SK-N-SH (cell line): Measurements from ENCODE around the gene NTM. TPM values are rescaled to one million over a fixed set of nuclear protein-coding genes. Genes with fewer than 3 reads are reported as not detected.
A peak's percentile ranks its signal among the peaks of the same experiment; 100 is the strongest.

ENCODE experiments used
- CTCF ChIA-PET: fragments of 300-600, 350-600 bp; formaldehyde crosslinking; extraction: SDS; loops from one replicate; lab custom pipeline; 2021; lab: Yijun Ruan, JAX
- POLR2A ChIA-PET: fragments of 350-600 bp; sonication (Branson Sonifier 250); formaldehyde crosslinking; extraction: SDS; loops from one replicate; lab custom pipeline; 2020; ENCODE audit warnings: antibody characterized with exemption, inconsistent platforms; lab: Yijun Ruan, JAX
- DNase-seq: peaks from one replicate; pipeline ENCODE4 v3.0.0; 2012
- H2AFZ ChIP-seq: fragments of 200-600 bp; sonication (generic); 2 replicates; pipeline ENCODE4 v1.8.1; 2016; ENCODE audit warnings: antibody characterized with exemption, mild to moderate bottlenecking, low read depth
- H3F3A ChIP-seq: fragments of 200-600 bp; sonication (generic); replicated peaks from 2 replicates; pipeline ENCODE3; 2016; ENCODE audit warnings: antibody characterized with exemption, mild to moderate bottlenecking; ENCODE audit not compliant: insufficient read depth
- H3K27ac ChIP-seq, 2 experiments: fragments of 200-500 bp in 1 of 2; fragments of 200-600 bp in 1 of 2; sonication (Bioruptor generic) in 1 of 2; sonication (generic), shearing (Covaris generic) in 1 of 2; 2 replicates each; pipeline versions ENCODE4 v1.5.1 to v1.6.1; 2014 to 2016; ENCODE audit warnings: low read depth in 2 of 2, inconsistent platforms in 1 of 2, low read length in 1 of 2, mild to moderate bottlenecking in 1 of 2, mixed read lengths in 1 of 2
- H3K27me3 ChIP-seq: fragments of 200-600 bp; sonication (generic), shearing (Covaris generic); 2 replicates; pipeline ENCODE4 v1.6.1; 2016; ENCODE audit warnings: mixed run types; ENCODE audit not compliant: insufficient read depth
- H3K36me3 ChIP-seq, 2 experiments: fragments of 200-500 bp in 1 of 2; fragments of 200-600 bp in 1 of 2; sonication (Bioruptor generic) in 1 of 2; sonication (generic) in 1 of 2; replicated peaks in 1 of 2; 2 replicates each; pipeline versions ENCODE3 to v1.5.1; 2014 to 2016; ENCODE audit warnings: low read length in 1 of 2, mild to moderate bottlenecking in 1 of 2; ENCODE audit not compliant: insufficient read depth in 2 of 2, control insufficient read depth in 1 of 2
- H3K4me1 ChIP-seq, 2 experiments: fragments of 200-500 bp in 1 of 2; fragments of 200-600 bp in 1 of 2; sonication (Bioruptor generic) in 1 of 2; sonication (generic), shearing (Covaris generic) in 1 of 2; 2 replicates each; pipeline versions ENCODE4 v1.5.1 to v1.6.1; 2014 to 2016; ENCODE audit warnings: low read depth in 1 of 2, low read length in 1 of 2, mixed run types in 1 of 2; ENCODE audit not compliant: insufficient read depth in 2 of 2, control insufficient read depth in 1 of 2
- H3K4me2 ChIP-seq: fragments of 200-600 bp; sonication (generic), shearing (Covaris generic); 2 replicates; pipeline ENCODE4 v1.6.1; 2017; ENCODE audit warnings: mixed run types
- H3K4me3 ChIP-seq, 2 experiments: fragments of 200-500 bp in 1 of 2; fragments of 200-600 bp in 1 of 2; sonication (Bioruptor generic) in 1 of 2; sonication (generic), shearing (Covaris generic) in 1 of 2; 2 replicates each; pipeline versions ENCODE4 v1.5.1 to v1.8.1; 2014 to 2016; ENCODE audit warnings: low read depth in 2 of 2, inconsistent platforms in 1 of 2, low read length in 1 of 2, mild to moderate bottlenecking in 1 of 2, mixed read lengths in 1 of 2, moderate library complexity in 1 of 2
- H3K79me2 ChIP-seq: fragments of 200-600 bp; sonication (generic); 2 replicates; pipeline ENCODE4 v1.8.1; 2017; ENCODE audit warnings: mild to moderate bottlenecking; ENCODE audit not compliant: insufficient read depth
- H3K9ac ChIP-seq: fragments of 200-600 bp; sonication (generic); 2 replicates; pipeline ENCODE4 v1.6.1; 2017; ENCODE audit warnings: mixed run types
- H3K9me2 ChIP-seq: fragments of 200-600 bp; sonication (generic); 2 replicates; pipeline ENCODE4 v1.6.1; 2017; ENCODE audit warnings: mixed run types
- H3K9me3 ChIP-seq: fragments of 200-600 bp; sonication (generic); 2 replicates; pipeline ENCODE4 v1.6.1; 2017; ENCODE audit warnings: mixed run types, mild to moderate bottlenecking, moderate library complexity
- H4K20me1 ChIP-seq: fragments of 200-600 bp; sonication (generic); 2 replicates; pipeline ENCODE4 v1.6.1; 2017; ENCODE audit warnings: mild to moderate bottlenecking, mixed run types; ENCODE audit not compliant: insufficient read depth
- CHD2 ChIP-seq: fragments of 150-350 bp; IDR thresholded peaks from 2 replicates; pipeline ENCODE4 v1.6.1; 2018; ENCODE audit warnings: low read length; ENCODE audit not compliant: partially characterized antibody
- ELF1 ChIP-seq: IDR thresholded peaks from 2 replicates; pipeline ENCODE4 v1.4.0; 2012
- EP300 ChIP-seq, 2 experiments: IDR thresholded peaks; 2 replicates each; pipeline versions ENCODE4 v1.4.0 to v1.6.1; 2012; ENCODE audit warnings: borderline replicate concordance in 1 of 2, low read depth in 1 of 2, low read length in 1 of 2
- EZH2phosphoT487 ChIP-seq: fragments of 200-600 bp; sonication (generic); IDR thresholded peaks from 2 replicates; pipeline ENCODE4 v1.6.1; 2017; ENCODE audit warnings: low read depth, mixed run types, mild to moderate bottlenecking, antibody characterized with exemption, moderate library complexity, borderline replicate concordance
- FOSL2 ChIP-seq: IDR thresholded peaks from 2 replicates; pipeline ENCODE4 v1.4.0; 2012; ENCODE audit warnings: low read depth, mild to moderate bottlenecking, moderate library complexity, borderline replicate concordance
- FOXM1 ChIP-seq: IDR thresholded peaks from 2 replicates; pipeline ENCODE4 v1.4.0; 2012; ENCODE audit warnings: low read depth, mild to moderate bottlenecking
- GABPA ChIP-seq: IDR thresholded peaks from 2 replicates; pipeline ENCODE4 v1.4.0; 2012; ENCODE audit warnings: low read depth, mild to moderate bottlenecking
- GATA2 ChIP-seq: sonication (generic); formaldehyde crosslinking; IDR thresholded peaks from 2 replicates; pipeline ENCODE4 v1.5.0; 2020; ENCODE audit warnings: mild to moderate bottlenecking, missing genetic modification reagents
- JUND ChIP-seq: IDR thresholded peaks from 2 replicates; pipeline ENCODE4 v1.4.0; 2012
- MAX ChIP-seq: IDR thresholded peaks from 2 replicates; pipeline ENCODE4 v1.4.0; 2012; ENCODE audit warnings: low read depth
- MXI1 ChIP-seq: IDR thresholded peaks from 2 replicates; pipeline ENCODE4 v1.6.1; 2012; ENCODE audit warnings: mild to moderate bottlenecking, low read depth, low read length, improper control_type of control experiment
- NFIC ChIP-seq: IDR thresholded peaks from 2 replicates; pipeline ENCODE4 v1.4.0; 2012; ENCODE audit warnings: borderline replicate concordance
- NRF1 ChIP-seq: IDR thresholded peaks from 2 replicates; pipeline ENCODE4 v1.6.1; 2012; ENCODE audit warnings: low read depth, mild to moderate bottlenecking, low read length
- POLR2AphosphoS5 ChIP-seq: IDR thresholded peaks from 2 replicates; pipeline ENCODE4 v1.6.1; 2012; ENCODE audit warnings: low read depth, low read length
- RAD21 ChIP-seq: IDR thresholded peaks from 2 replicates; pipeline ENCODE4 v1.6.1; 2012; ENCODE audit warnings: mild to moderate bottlenecking, low read length
- RCOR1 ChIP-seq: fragments of 150-350 bp; IDR thresholded peaks from 2 replicates; pipeline ENCODE4 v1.6.1; 2017; ENCODE audit warnings: antibody characterized with exemption, low read length
- REST ChIP-seq: IDR thresholded peaks from 2 replicates; pipeline ENCODE4 v1.6.1; 2012; ENCODE audit warnings: mild to moderate bottlenecking, low read depth, low read length, moderate library complexity
- RFX5 ChIP-seq: IDR thresholded peaks from 2 replicates; pipeline ENCODE4 v1.6.1; 2012; ENCODE audit warnings: mild to moderate bottlenecking, improper control_type of control experiment, low read length
- RXRA ChIP-seq: IDR thresholded peaks from 2 replicates; pipeline ENCODE4 v1.4.0; 2012; ENCODE audit warnings: low read depth, mild to moderate bottlenecking, borderline replicate concordance
- SIN3A ChIP-seq: IDR thresholded peaks from 2 replicates; pipeline ENCODE4 v1.6.1; 2012; ENCODE audit warnings: low read depth, mild to moderate bottlenecking, low read length, moderate library complexity, borderline replicate concordance
- SMC3 ChIP-seq: IDR thresholded peaks from 2 replicates; pipeline ENCODE4 v1.6.1; 2012; ENCODE audit warnings: low read depth, low read length, improper control_type of control experiment
- TAF1 ChIP-seq: IDR thresholded peaks from 2 replicates; pipeline ENCODE4 v1.6.1; 2012; ENCODE audit warnings: low read depth, mild to moderate bottlenecking, low read length, moderate library complexity, borderline replicate concordance
- TCF12 ChIP-seq: IDR thresholded peaks from 2 replicates; pipeline ENCODE4 v1.4.0; 2012
- USF1 ChIP-seq: IDR thresholded peaks from 2 replicates; pipeline ENCODE4 v1.4.0; 2012; ENCODE audit warnings: low read depth, borderline replicate concordance
- USF2 ChIP-seq: fragments of 150-350 bp; IDR thresholded peaks from 2 replicates; pipeline ENCODE4 v1.6.1; 2017; ENCODE audit warnings: antibody characterized with exemption, low read length, low read depth, borderline replicate concordance
- YY1 ChIP-seq: IDR thresholded peaks from 2 replicates; pipeline ENCODE4 v1.4.0; 2012; ENCODE audit warnings: low read depth, mild to moderate bottlenecking
- WGBS: methylation state at CpG from one replicate; pipeline ENCODE4 v1.1.6; 2017; ENCODE audit warnings: low lambda C conversion rate; 5-methylcytosine and 5-hydroxymethylcytosine counted together
- polyA plus RNA-seq, 3 experiments: library from polyadenylated mRNA; depleted of rRNA; stranded (reverse); fragments of >200 nt; gene quantifications; 2 replicates each; pipeline ENCODE4 v1.2.3, GENCODE V29; 2012
- TF ChIP-seq, protein P1 (sequence below): IDR thresholded peaks from 2 replicates; pipeline ENCODE4 v1.4.0; 2012; ENCODE audit warnings: low read depth, borderline replicate concordance
- TF ChIP-seq, protein P2 (sequence below): IDR thresholded peaks from 2 replicates; pipeline ENCODE4; 2012

The NTM gene
- polyA plus RNA-seq, 1 of the 3 experiments (the other 2 are of a cell fraction): 20.0 TPM

- ChIA-PET CTCF (no interaction called here), POLR2A (no interaction called here)
- no peak overlapping the region for H3K9ac ChIP-seq
- H3K4me2 ChIP-seq: no peak overlapping the region
- no peaks in the 10 kb centered on the region for H3K9me3 ChIP-seq
- 32% methylated on average over 4 of the region's 4 CpGs for WGBS
- peak overlapping the region in 1 of 2 experiments; percentile 49; a peak in 1 of 4 replicates for H3K27ac ChIP-seq
- H3K4me1 ChIP-seq: 0 out of 4 replicates have a peak, but pooled peaks cover 0 to 7% of the 10 kb centered on the region in 2 experiments
- no peaks in the 10 kb centered on the region for H3F3A ChIP-seq
- H4K20me1 ChIP-seq: no peaks in the 10 kb centered on the region
- H3K27me3 ChIP-seq: no peaks in the 10 kb centered on the region
- no peaks in the 10 kb centered on the region for H3K36me3 ChIP-seq
- H3K4me3 ChIP-seq: no peak overlapping the region
- no peaks in the 10 kb centered on the region for H3K9me2 ChIP-seq
- H3K79me2 ChIP-seq: no peaks in the 10 kb centered on the region
- DNase-seq: no peak
- 0 out of 2 replicates have a peak overlapping the region, but pooled peaks have one; percentile 9 for H2AFZ ChIP-seq
- no peak for TF ChIP-seq GATA2
- peak in 1 of 2 experiments; percentile 10; a peak in 1 of 4 replicates for TF ChIP-seq EP300 (IDR thresholded peaks at IDR 0.05; ENCODE audit: borderline replicate concordance in 1 of 2, low read depth in 1 of 2, low read length in 1 of 2)
- TF ChIP-seq RAD21: no peak
- no peak for TF ChIP-seq RCOR1
- TF ChIP-seq TAF1: no peak
- TF ChIP-seq, protein P1, sequence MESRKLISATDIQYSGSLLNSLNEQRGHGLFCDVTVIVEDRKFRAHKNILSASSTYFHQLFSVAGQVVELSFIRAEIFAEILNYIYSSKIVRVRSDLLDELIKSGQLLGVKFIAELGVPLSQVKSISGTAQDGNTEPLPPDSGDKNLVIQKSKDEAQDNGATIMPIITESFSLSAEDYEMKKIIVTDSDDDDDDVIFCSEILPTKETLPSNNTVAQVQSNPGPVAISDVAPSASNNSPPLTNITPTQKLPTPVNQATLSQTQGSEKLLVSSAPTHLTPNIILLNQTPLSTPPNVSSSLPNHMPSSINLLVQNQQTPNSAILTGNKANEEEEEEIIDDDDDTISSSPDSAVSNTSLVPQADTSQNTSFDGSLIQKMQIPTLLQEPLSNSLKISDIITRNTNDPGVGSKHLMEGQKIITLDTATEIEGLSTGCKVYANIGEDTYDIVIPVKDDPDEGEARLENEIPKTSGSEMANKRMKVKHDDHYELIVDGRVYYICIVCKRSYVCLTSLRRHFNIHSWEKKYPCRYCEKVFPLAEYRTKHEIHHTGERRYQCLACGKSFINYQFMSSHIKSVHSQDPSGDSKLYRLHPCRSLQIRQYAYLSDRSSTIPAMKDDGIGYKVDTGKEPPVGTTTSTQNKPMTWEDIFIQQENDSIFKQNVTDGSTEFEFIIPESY: no peak
- TF ChIP-seq MXI1: no peak
- no peak for TF ChIP-seq RFX5
- TF ChIP-seq SMC3: no peak
- TF ChIP-seq YY1: no peak
- TF ChIP-seq SIN3A: no peak
- peak; percentile 57 for TF ChIP-seq JUND
- no peak for TF ChIP-seq NRF1
- TF ChIP-seq, protein P2, sequence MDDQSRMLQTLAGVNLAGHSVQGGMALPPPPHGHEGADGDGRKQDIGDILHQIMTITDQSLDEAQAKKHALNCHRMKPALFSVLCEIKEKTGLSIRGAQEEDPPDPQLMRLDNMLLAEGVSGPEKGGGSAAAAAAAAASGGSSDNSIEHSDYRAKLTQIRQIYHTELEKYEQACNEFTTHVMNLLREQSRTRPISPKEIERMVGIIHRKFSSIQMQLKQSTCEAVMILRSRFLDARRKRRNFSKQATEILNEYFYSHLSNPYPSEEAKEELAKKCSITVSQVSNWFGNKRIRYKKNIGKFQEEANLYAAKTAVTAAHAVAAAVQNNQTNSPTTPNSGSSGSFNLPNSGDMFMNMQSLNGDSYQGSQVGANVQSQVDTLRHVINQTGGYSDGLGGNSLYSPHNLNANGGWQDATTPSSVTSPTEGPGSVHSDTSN: peak; percentile 76
- no peak for TF ChIP-seq RXRA
- TF ChIP-seq USF1: no peak
- no peak for TF ChIP-seq FOXM1
- no peak for TF ChIP-seq CHD2
- no peak for TF ChIP-seq POLR2AphosphoS5
- no peak for TF ChIP-seq USF2
- peak; percentile 84 for TF ChIP-seq NFIC
- no peak for TF ChIP-seq EZH2phosphoT487
- peak; percentile 83; the same call in 1 of the 2 replicates for TF ChIP-seq FOSL2
- TF ChIP-seq TCF12: peak; percentile 74
- no peak for TF ChIP-seq REST
- TF ChIP-seq ELF1: no peak
- TF ChIP-seq GABPA: no peak
- peak; percentile 35; the same call in 1 of the 2 replicates for TF ChIP-seq MAX
Measured at GRCh38 chr11:132234878-132235277, 864.5 kb downstream of the NTM start.
